GOT3 (cell line): ENCODE measurements around the gene PPP1R15B.

Experiments used
- DNase-seq: peaks from one replicate; lab custom pipeline; 2025; ENCODE audit warnings: mixed read lengths; lab: John Stamatoyannopoulos, UW

PPP1R15B gene

DNA sequence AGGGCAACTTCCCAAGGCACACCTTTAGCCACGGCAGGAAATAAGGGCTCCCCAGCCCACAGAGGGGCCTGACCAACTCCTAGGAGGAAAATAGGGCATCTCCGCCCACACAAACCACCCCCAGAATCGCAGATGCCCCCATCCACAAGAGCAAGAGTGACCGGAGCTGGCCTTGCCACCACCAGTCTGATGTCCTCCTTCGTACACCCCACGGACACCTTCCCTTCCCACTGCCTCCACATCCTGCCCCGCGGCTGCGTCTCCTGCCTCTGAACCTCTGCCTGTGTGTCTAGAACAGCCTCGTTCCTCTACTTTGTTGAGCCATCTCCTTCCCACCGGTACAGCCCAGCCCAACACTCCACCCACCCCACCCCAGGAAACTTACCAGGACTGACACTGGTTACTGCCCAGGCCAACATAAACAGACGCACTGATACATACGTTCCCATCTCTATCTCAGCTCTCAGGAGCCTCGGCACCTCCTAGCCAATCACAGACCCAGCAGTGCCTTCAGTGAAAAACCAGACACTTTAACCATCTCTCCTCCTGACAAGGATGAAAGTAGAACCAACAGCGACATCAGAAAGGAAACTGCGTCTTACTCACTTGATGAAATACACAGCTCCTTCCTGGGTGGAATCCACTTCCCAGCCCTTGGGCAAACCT is 44.3 kb downstream of the PPP1R15B start:
- no peak for DNase-seq

DNA sequence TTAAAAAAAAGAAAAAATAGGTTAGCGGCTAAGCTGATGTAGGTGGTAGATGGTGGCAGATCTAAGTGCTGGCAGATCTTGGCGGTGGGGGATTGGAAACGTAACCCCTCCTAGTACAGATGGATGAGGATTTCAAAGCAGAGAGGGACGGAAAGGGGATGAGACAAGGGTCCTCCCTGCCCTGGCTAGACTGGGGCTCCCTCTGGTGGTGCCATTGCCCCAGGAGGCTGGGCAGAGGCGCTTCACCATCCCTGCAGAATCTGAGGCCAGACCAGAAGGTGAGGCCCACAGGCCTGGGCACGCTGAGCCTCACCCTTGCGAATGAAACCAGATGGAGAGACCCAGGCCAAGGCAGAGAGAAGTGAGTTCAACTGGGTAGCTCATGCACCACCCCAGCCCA is 44.9 kb downstream of the PPP1R15B start:
- no peak for DNase-seq

DNA sequence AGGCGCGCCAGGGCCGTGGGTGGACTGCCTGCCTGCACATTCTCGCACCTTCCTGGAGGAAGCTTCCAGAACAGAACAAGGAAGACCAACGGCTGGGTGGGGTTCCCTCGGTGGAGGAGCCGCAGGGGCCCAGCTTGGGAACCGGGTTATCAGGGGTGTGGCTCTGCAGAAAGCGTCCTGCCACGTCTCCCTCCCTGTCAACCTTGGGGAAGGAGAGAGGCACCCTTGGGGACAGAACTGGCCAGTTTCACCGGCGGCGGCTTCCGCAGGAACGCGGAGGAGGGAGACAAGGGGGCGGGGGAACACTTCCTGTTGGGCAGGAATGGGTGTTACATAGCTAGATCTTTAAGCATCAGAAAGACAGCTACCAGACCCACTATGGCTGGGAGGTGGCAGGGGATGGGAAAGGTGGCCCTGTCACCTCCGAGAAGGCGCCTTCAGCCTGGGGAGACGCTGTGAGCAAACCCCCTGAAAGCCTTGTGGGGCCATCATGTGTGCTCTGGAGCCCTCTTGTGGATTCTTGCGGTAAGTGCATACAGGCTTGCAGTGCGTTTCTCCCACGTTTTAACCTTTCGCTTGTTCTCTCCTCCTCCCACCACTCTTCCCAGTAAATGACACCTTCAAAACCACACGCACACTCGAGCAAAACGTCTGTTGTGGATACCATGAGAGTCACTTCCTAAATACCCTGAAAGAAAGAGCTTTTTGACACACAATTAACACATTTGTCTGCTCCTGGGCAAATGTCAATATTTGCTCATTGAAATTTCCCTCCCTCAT is 48.1 kb downstream of the PPP1R15B start:
- DNase-seq: peak; percentile 20

DNA sequence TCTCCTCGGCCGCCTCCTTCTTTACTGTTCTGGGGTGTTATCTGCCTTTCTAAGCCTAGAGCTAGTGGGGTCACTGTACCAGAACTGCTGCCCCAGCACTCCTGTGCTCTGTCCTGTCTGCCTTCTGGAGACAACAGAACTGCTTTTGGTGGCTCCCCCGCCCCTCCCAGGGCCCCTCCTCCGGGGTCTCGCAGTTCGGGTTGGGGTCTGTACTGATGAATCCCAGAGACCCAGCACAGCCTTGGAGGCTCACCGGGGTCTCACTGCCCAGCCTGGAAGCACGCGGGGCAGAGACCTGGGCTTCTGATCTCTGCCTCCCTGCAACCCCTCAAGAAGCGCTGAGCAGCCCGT is 48.7 kb downstream of the PPP1R15B start:
- DNase-seq: no peak

DNA sequence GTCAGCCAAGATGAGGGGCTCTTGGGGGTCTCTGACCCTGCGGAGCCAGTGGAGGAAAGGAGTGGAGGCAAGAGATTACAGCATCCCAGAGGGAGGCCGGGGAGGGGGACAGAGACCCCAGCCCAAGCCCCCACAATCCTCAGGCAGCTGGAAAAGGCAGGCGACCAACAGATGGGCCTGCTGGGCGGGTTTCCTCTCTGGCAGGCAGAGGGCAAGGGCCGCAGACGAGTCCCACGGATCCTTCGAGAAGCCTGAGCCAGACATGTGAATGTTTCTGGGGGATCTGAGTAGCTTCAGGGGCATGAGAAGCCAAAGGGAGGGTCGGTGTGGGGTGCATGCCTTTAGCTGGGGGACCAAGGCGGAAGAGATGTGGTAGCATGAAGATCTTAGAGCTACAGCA is 49.8 kb downstream of the PPP1R15B start:
- no peak for DNase-seq

DNA sequence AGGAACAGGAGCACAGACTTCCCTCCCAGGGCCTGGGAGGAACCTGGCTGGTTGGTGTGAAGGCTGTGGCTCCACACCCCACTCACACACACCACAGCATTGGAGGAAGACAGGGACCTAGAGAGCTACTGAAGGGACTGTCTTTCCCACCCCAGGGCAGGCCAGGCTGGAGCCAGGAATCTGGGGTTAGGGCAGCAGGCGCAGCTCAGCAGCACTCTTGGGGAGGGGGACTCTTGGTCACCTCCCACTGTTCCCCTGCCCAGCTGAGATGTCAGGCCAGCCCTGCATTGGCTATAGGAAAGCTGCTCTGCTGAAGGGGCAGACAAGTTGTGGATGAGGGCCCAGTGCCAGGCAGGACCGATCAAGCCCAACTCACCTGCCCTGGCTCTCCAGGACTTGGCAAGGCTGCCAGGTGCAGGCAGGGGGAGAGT is 50.3 kb downstream of the PPP1R15B start:
- no peak for DNase-seq

DNA sequence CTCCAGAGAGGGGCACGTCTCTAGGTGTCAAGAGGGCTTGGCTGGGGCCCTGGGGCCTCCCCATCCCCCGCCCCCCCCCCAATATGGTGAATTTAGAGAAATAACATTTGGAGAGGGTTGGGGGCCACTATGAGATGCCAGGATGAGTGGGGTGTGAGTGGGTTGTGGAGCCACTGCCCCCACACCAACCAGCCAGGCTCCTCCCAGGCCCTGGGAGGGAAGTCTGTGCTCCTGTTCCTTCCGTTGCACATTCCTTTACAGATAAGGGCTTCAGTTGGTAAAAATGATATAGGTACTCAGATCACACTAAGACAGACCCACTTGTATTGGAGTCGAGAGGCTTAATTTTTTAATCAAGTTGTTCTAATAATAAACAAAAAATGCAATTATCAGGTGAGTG is 51.3 kb downstream of the PPP1R15B start:
- no peak for DNase-seq

DNA sequence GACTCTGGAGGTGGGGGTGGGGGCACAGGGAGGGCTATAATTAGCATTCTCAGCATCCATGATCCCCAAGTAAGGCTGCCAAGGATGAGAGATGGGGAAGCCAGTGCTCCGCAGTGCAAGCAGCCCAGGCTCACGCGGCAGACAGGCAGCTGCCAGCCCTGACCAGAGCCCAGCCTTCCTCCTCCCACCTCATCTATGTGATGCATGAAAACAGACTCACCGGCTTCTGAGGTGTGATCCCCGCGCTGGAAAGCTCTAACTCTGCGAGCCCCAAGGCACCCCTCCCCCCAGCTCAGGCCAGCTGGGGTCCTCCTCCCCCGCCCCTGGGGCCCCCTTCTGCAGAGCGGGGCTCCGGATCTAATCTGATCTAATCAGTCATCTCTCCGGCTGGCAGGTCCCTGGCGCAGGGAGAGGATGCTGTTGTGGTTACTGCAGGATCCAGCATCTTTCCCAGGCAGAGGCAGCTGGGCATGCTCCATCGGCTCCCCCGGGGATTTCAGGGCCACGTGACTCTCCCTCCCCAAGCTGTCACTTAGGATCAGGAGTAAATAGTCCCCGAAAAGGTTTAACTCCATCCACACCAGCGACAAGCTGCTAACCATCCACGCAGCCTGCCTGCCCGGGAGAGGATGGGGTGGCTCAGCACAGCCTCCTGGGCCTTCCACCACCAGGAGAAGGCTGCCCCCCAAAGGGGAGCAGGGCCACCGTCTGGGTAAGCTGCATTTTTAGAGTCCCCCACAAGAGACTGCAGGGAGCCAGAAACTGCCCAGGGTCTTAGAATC is 52.0 kb downstream of the PPP1R15B start, which contains the start of gene PLEKHA6:
Gene PLEKHA6 (minus strand): TSS at position 456 of the 782 bp plus-strand sequence. CDS start 86,202 bp downstream, outside the sequence.
- no peak for DNase-seq

DNA sequence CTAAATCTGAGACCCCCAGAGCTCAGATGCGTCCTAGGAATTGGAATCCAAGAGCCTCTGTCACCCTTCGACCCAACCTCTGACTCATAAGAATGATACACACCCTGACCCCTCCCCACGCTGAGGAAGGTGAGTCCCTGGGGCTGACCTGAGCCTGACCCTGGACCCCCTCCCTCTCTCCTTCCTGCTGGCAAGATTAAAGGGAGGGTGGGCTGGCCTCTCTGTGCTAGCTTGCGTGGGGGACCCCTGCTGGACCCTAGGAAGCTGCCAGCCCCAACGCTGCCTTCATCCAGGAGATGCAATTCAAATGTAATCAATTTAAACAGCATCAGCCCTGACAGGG is 52.5 kb downstream of the PPP1R15B start:
- DNase-seq: no peak

DNA sequence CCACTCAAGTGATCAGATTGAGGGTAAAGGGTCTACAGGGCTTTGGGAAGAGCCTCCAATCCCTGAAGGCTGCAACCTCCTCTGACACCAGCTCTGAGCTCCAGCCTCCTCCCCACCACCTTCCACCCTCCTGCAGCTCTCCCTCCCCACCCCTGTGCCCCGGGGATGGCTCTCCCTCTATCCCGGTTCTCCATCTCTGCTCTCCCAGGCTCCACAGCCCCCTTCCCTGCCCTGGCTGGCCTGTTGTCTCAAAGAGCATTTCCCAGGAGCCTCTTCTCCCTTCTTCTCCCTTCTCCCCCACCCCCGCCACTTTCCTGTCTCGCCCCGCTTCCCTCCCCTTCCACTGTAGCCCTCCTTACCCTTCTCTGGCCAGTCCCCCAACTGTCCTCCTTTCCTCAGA is 53.0 kb downstream of the PPP1R15B start:
- no peak for DNase-seq

DNA sequence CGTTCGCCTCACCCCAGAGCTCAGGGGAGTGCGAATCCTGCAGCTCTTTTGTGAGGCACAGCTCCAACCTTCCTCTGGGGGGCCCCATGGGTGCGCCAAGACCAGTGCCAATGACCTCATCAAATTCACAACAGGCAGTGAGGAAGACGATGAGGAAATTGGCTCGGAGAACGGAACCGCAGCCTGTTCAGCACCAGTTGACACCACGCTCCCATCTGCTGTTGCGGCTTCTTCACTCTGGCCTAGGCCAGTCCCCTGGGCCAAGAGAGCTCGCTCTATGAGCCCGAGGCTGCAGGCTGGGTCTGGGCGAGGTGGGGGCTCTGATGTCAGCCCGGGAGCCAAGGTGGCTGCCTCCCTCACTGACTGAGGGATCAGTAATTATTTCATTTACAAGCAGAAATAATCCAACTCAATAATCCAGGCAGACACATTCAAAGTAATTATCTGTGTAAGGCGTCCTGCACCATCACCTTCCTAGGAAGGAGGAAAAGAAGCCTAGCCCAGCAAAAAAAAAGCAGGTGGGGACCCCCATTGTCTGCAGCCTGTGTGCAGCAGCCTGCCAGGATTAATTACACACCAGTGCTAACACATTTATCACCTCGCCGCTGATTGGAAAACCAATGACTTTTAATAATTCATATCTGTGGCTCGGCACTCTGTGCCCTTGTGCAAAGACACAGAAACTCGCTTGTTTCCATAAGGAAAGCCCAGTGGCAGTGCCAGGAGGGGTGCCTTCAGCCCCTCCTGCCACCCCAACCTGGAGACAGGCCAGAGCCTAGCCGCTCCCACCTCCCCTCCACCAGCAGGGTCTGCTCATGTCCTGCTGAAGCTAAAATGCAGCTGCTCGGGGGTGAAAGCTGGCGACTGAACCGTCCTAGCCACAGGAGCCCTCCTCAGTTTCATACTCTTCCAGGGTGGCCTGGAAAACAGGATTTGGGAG is 53.8 kb downstream of the PPP1R15B start:
- DNase-seq: no peak

DNA sequence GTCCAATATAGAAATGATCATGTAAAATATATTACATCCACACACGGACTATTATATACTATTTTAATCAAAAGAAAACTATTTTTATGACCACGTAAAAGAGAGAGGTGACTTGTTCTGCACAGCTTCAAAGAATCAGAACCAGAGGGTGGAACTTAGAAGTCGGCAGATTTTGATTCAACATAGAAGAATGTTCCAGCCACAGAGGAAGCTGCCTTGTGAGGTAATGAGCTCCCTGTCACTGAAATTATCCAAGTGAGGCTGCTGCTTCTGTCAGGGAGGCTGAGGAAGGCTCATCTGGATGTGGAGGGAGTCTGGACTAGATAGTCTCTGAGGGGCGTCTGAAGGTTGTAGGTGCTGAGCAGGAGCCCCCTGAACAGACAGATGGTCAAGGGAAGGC is 54.6 kb downstream of the PPP1R15B start:
- DNase-seq: no peak

DNA sequence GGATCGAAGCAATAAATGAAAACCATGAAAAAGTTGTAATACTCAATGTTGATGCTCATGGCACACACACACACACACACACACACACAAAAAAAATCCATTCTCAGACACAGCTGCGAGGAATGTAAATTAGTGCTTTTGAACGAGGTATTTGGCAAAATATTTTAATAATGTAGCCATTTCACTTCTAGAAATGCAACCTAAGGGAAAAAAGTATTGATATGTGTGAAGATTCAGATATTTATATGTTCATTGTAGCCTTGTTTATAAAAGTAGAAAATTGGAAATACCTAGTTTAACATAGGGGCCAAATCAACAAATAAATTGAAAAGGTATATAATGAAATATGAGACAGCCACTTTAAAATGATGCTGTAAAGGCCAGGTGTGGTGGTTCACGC is 55.7 kb downstream of the PPP1R15B start:
- no peak for DNase-seq

DNA sequence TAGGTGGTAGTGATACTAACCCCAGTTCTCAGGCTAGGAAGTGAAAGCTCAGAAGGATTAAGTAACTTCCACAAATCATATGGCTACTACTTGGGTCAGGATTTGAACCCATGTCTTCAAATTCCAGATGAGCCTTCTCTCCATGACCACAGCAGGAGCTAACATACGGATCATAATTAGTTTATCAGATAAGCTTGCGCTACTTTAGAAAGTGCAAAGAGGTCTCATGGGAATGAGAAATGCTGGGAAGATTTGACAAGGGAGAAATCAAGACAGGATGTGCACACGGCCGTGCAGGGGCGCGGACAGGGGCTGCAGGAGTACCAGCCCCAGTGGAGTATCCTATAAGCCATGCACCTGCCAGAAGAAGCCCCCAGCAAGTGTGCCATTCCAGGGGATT is 57.0 kb downstream of the PPP1R15B start:
- DNase-seq: no peak
